ENCODE results near the gene VEGFB.

VEGFB gene

DNA sequence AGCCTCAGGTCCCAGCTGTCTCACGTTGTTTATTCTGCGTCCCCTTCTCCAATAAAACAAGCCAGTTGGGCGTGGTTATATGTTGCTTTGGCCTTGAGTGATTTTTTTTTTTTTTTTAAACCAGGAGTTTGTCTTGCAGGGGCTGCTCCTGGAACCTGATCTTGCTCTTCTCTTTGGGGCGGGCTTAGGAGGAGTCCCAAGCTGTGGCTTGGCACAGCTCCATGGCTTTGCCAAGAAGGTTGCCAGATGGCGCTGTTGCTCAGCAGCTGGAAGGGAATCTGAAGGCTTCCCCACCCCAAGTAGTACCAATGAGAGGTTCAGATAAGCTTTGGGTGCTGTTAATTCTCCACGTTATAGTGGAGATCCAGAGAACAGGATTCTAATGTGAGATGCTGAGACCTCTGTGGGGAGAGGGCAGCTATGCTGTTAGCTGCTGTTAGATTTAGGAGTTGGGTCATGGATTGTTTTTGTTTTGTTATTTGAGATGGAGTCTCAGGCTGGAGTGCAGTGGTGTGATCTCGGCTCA lies 29.9 kb upstream of the VEGFB start:
- H3K18ac ChIP-seq (ENCODE audit: low read length): no peak overlapping the region
- no peak overlapping the region for H2AFZ ChIP-seq (ENCODE audit: insufficient read depth, low read length, poor library complexity)
- H3K23ac ChIP-seq (ENCODE audit: low read length): no peak overlapping the region
- H2BK5ac ChIP-seq (ENCODE audit: low read depth, low read length, poor library complexity): no peak overlapping the region
- no peak overlapping the region for H2AK5ac ChIP-seq (ENCODE audit: low read length)
- H3K4me2 ChIP-seq (ENCODE audit: low read length): no peak overlapping the region
- H2BK120ac ChIP-seq (ENCODE audit: insufficient read depth, low read length, poor library complexity): no peak overlapping the region
- H3K4me3 ChIP-seq (ENCODE audit: low read depth, low read length): no peak overlapping the region
- H3K4me1 ChIP-seq (ENCODE audit: control insufficient read depth in 1 of 2, insufficient read depth in 2 of 2, low read length in 2 of 2): peaks cover 0 to 7% of the 10 kb centered on the region in 2 experiments
- no peak overlapping the region for H2BK12ac ChIP-seq (ENCODE audit: low read length)
- no peak overlapping the region for H3K27ac ChIP-seq (ENCODE audit: low read depth, low read length)
- no peak overlapping the region for H3K4ac ChIP-seq (ENCODE audit: low read depth, low read length)
- H3K9me3 ChIP-seq (ENCODE audit: insufficient read depth, low read depth, low read length): no peaks in the 10 kb centered on the region
- H4K8ac ChIP-seq (ENCODE audit: low read depth, low read length): no peak overlapping the region
- no peaks in the 10 kb centered on the region for H3K27me3 ChIP-seq (ENCODE audit: insufficient read depth, low read length)
- H4K91ac ChIP-seq (ENCODE audit: low read depth, low read length): no peak overlapping the region
- WGBS (ENCODE audit: extremely low coverage, insufficient coverage, insufficient read length): no CpG with 5 or more reads among the region's 7 CpGs
- H3K79me2 ChIP-seq (ENCODE audit: control insufficient read depth, insufficient read depth, low read length, poor library complexity): no peaks in the 10 kb centered on the region
- peak; percentile 51 to 69 for DNase-seq
- no peaks in the 10 kb centered on the region for H3K79me1 ChIP-seq (ENCODE audit: low read length)
- no peak overlapping the region for H3K9ac ChIP-seq (ENCODE audit: low read length)
- no peak overlapping the region for H4K12ac ChIP-seq (ENCODE audit: low read depth, low read length)
- H3K14ac ChIP-seq (ENCODE audit: low read length): no peak overlapping the region
- H3K36me3 ChIP-seq (ENCODE audit: control insufficient read depth in 1 of 2, insufficient read depth in 2 of 2, low read length in 2 of 2): peaks cover 60 to 76% of the 10 kb centered on the region in 2 experiments

DNA sequence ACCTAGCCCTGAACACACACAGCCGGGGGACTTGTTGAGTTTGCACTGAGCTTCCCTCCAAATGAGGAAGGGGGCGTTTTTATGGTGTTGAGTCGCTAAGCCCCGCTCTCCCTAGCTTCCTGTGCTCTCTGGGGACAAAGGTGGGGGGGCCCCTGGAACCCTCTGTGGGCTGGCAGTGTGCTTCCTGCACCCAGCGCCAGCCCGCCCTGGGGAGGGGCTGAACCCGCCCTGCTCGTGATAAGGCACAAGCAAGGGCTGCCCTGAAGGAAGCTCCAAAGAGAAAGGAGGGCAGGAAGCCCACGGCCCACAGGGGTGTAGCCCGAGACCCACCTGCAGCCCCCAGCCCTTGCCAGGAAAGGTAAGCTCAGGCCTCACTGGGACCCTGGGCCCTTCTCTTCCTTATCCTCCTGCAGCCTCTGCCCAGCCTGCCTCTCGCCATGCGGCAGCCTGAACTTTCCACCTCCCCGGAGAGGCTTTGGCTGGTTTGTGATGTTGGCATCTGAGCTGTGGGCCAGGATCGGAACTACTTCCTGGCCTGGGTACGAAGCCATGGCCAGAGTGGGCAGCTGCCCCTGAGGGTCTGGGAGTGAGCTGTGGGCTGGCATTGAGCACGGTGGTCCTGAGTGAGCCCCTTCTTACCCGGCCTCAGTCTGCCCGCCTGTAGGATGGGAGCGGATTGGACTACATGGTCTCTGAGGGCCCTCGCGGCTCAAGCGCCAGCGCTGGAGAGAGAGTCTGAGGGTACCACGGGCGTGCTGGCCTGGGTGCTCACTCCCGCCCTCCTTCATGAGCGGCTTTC lies 27.7 kb upstream of the VEGFB start, which contains the start of gene FERMT3:
Gene FERMT3 (plus strand): TSS at position 265 of the 799 bp plus-strand sequence. CDS start 644 bp downstream, outside the sequence.
- H3K27me3 ChIP-seq (ENCODE audit: insufficient read depth, low read length): no peaks in the 10 kb centered on the region
- no CpG with 5 or more reads among the region's 27 CpGs for WGBS (ENCODE audit: extremely low coverage, insufficient coverage, insufficient read length)

GRCh38 chr11:64207256-64208085 lies 26.9 kb upstream of the VEGFB start:
- peaks cover 0 to 7% of the 10 kb centered on the region in 2 experiments for H3K4me1 ChIP-seq (ENCODE audit: control insufficient read depth in 1 of 2, insufficient read depth in 2 of 2, low read length in 2 of 2)
- no peak overlapping the region for H3K23ac ChIP-seq (ENCODE audit: low read length)
- no peak overlapping the region for H2BK12ac ChIP-seq (ENCODE audit: low read length)
- H4K8ac ChIP-seq (ENCODE audit: low read depth, low read length): no peak overlapping the region
- no peak overlapping the region for H3K18ac ChIP-seq (ENCODE audit: low read length)
- no peak overlapping the region for H2BK5ac ChIP-seq (ENCODE audit: low read depth, low read length, poor library complexity)
- H3K14ac ChIP-seq (ENCODE audit: low read length): no peak overlapping the region
- peaks cover 58 to 67% of the 10 kb centered on the region in 2 experiments for H3K36me3 ChIP-seq (ENCODE audit: control insufficient read depth in 1 of 2, insufficient read depth in 2 of 2, low read length in 2 of 2)
- H3K79me1 ChIP-seq (ENCODE audit: low read length): no peaks in the 10 kb centered on the region
- H2AK5ac ChIP-seq (ENCODE audit: low read length): no peak overlapping the region
- no peak overlapping the region for H3K9ac ChIP-seq (ENCODE audit: low read length)
- no peak overlapping the region for H3K4me2 ChIP-seq (ENCODE audit: low read length)
- H2AFZ ChIP-seq (ENCODE audit: insufficient read depth, low read length, poor library complexity): no peak overlapping the region
- no peak overlapping the region for H4K12ac ChIP-seq (ENCODE audit: low read depth, low read length)
- no peaks in the 10 kb centered on the region for H3K27me3 ChIP-seq (ENCODE audit: insufficient read depth, low read length)
- H3K4me3 ChIP-seq (ENCODE audit: low read depth, low read length): no peak overlapping the region
- H4K91ac ChIP-seq (ENCODE audit: low read depth, low read length): no peak overlapping the region
- no peak overlapping the region for H3K27ac ChIP-seq (ENCODE audit: low read depth, low read length)
- no peak overlapping the region for H2BK120ac ChIP-seq (ENCODE audit: insufficient read depth, low read length, poor library complexity)
- H3K9me3 ChIP-seq (ENCODE audit: insufficient read depth, low read depth, low read length): no peaks in the 10 kb centered on the region
- no CpG with 5 or more reads among the region's 30 CpGs for WGBS (ENCODE audit: extremely low coverage, insufficient coverage, insufficient read length)
- no peak overlapping the region for H3K4ac ChIP-seq (ENCODE audit: low read depth, low read length)
- H3K79me2 ChIP-seq (ENCODE audit: control insufficient read depth, insufficient read depth, low read length, poor library complexity): no peaks in the 10 kb centered on the region
- peak in 1 of 2 donors; percentile 28 for DNase-seq

More for the DNA sequence above, 27.7 kb upstream of the VEGFB start, which contains the start of gene FERMT3:
- H4K8ac ChIP-seq (ENCODE audit: low read depth, low read length): no peak within 1 kb of the TSS
- no peak within 1 kb of the TSS for H3K23ac ChIP-seq (ENCODE audit: low read length)
- DNase-seq: no peak
- no peak within 1 kb of the TSS for H3K4me2 ChIP-seq (ENCODE audit: low read length)
- H2AFZ ChIP-seq (ENCODE audit: insufficient read depth, low read length, poor library complexity): no peak within 1 kb of the TSS
- no peak within 1 kb of the TSS for H3K14ac ChIP-seq (ENCODE audit: low read length)
- no peaks in the 10 kb centered on the region for H3K79me2 ChIP-seq (ENCODE audit: control insufficient read depth, insufficient read depth, low read length, poor library complexity)
- H4K91ac ChIP-seq (ENCODE audit: low read depth, low read length): no peak within 1 kb of the TSS
- H3K9me3 ChIP-seq (ENCODE audit: insufficient read depth, low read depth, low read length): no peaks in the 10 kb centered on the region
- no peak within 1 kb of the TSS for H3K27ac ChIP-seq (ENCODE audit: low read depth, low read length)
- no peak within 1 kb of the TSS for H3K4ac ChIP-seq (ENCODE audit: low read depth, low read length)
- no peak within 1 kb of the TSS for H3K4me3 ChIP-seq (ENCODE audit: low read depth, low read length)
- peaks cover 55 to 67% of the 10 kb centered on the region in 2 experiments for H3K36me3 ChIP-seq (ENCODE audit: control insufficient read depth in 1 of 2, insufficient read depth in 2 of 2, low read length in 2 of 2)
- no peak within 1 kb of the TSS for H2AK5ac ChIP-seq (ENCODE audit: low read length)
- H3K18ac ChIP-seq (ENCODE audit: low read length): no peak within 1 kb of the TSS
- no peaks in the 10 kb centered on the region for H3K79me1 ChIP-seq (ENCODE audit: low read length)
- peaks cover 0 to 7% of the 10 kb centered on the region in 2 experiments for H3K4me1 ChIP-seq (ENCODE audit: control insufficient read depth in 1 of 2, insufficient read depth in 2 of 2, low read length in 2 of 2)
- H2BK120ac ChIP-seq (ENCODE audit: insufficient read depth, low read length, poor library complexity): no peak within 1 kb of the TSS
- H2BK5ac ChIP-seq (ENCODE audit: low read depth, low read length, poor library complexity): no peak within 1 kb of the TSS
- no peak within 1 kb of the TSS for H4K12ac ChIP-seq (ENCODE audit: low read depth, low read length)
- no peak within 1 kb of the TSS for H2BK12ac ChIP-seq (ENCODE audit: low read length)
- H3K9ac ChIP-seq (ENCODE audit: low read length): no peak within 1 kb of the TSS

- H3K23ac ChIP-seq (ENCODE audit: low read length): no peak overlapping the region
- no peak overlapping the region for H3K9ac ChIP-seq (ENCODE audit: low read length)
- H2AK5ac ChIP-seq (ENCODE audit: low read length): no peak overlapping the region
- no peak overlapping the region for H4K8ac ChIP-seq (ENCODE audit: low read depth, low read length)
- no peak for DNase-seq
- H3K14ac ChIP-seq (ENCODE audit: low read length): no peak overlapping the region
- no peak overlapping the region for H2BK12ac ChIP-seq (ENCODE audit: low read length)
- H3K27me3 ChIP-seq (ENCODE audit: insufficient read depth, low read length): no peaks in the 10 kb centered on the region
- no peak overlapping the region for H4K91ac ChIP-seq (ENCODE audit: low read depth, low read length)
- no peak overlapping the region for H2BK120ac ChIP-seq (ENCODE audit: insufficient read depth, low read length, poor library complexity)
- H3K9me3 ChIP-seq (ENCODE audit: insufficient read depth, low read depth, low read length): no peaks in the 10 kb centered on the region
- no CpG with 5 or more reads among the region's 23 CpGs for WGBS (ENCODE audit: extremely low coverage, insufficient coverage, insufficient read length)
- H3K4me1 ChIP-seq (ENCODE audit: control insufficient read depth in 1 of 2, insufficient read depth in 2 of 2, low read length in 2 of 2): peaks cover 0 to 7% of the 10 kb centered on the region in 2 experiments
- no peak overlapping the region for H3K18ac ChIP-seq (ENCODE audit: low read length)
- no peak overlapping the region for H3K4me2 ChIP-seq (ENCODE audit: low read length)
- H3K4me3 ChIP-seq (ENCODE audit: low read depth, low read length): no peak overlapping the region
- no peaks in the 10 kb centered on the region for H3K79me2 ChIP-seq (ENCODE audit: control insufficient read depth, insufficient read depth, low read length, poor library complexity)
- H3K4ac ChIP-seq (ENCODE audit: low read depth, low read length): no peak overlapping the region
- H2BK5ac ChIP-seq (ENCODE audit: low read depth, low read length, poor library complexity): no peak overlapping the region
- no peaks in the 10 kb centered on the region for H3K79me1 ChIP-seq (ENCODE audit: low read length)
- H3K36me3 ChIP-seq (ENCODE audit: control insufficient read depth in 1 of 2, insufficient read depth in 2 of 2, low read length in 2 of 2): peaks cover 51 to 60% of the 10 kb centered on the region in 2 experiments
- H3K27ac ChIP-seq (ENCODE audit: low read depth, low read length): no peak overlapping the region
- H4K12ac ChIP-seq (ENCODE audit: low read depth, low read length): peak overlapping the region; percentile 26
- no peak overlapping the region for H2AFZ ChIP-seq (ENCODE audit: insufficient read depth, low read length, poor library complexity)
These were observed 26.1 kb upstream of the VEGFB start for GRCh38 chr11:64208086-64208795.

Measured in trophoblast cell (in vitro differentiated cells and primary cell).